ENCODE results near the gene KCNMB4.
"Not testable (repeated sequence)": the region's sequence is repeated elsewhere in the genome, so short reads cannot be mapped to it uniquely, and the experiment has no call there.

The KCNMB4 gene

DNA sequence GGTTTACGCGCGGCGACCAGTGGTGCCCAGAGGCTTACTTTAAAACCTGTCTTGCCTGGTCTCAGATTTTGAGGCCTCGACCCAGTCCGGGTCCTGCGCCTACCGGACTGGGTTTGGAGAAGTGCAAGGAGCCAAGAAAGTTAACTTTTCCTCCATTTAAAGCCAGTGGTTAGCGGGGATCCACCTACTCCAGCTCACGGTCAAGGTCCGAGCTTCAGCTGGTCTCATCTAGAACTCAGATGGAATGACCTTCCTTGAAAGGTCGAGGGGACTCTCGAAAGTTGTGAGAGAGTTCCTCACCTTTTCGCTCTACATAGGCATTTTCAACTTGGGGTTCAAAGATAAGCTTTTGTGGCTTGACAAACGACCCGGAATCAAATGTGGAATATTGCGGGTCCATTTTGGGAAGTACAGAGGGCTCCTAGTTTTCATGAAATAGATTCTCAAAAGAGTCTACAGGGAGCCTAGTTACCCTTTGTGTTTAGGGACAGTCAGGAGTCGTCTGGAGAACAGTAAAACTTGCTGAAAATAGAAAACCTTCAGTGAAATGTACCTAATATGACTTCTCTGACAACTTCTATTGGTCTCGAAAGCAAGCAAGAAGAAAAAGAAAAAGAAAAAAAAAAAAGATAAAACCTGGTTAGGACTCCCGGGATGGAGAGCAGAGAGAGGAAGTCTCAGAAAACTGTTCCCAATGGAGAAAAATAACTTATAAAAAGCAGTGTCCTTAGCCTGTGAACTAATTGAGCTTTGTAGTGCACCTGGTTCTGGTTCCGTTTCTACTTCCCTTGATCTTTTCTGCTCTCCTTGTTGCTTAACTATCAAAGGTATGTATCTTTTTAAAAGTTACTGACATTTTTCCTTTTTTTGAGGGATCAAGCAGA is 1.4 kb downstream of the KCNMB4 start:
- no peak overlapping the region for H3K27ac ChIP-seq (ENCODE audit: low read length)
- DNase-seq (ENCODE audit: low read depth, low spot score): no peak
- H3K27me3 ChIP-seq (ENCODE audit: control insufficient read depth, insufficient read depth, low read length): no peaks in the 10 kb centered on the region
- WGBS (ENCODE audit: insufficient coverage, insufficient read length): no CpG with 5 or more reads among the region's 21 CpGs
- H3K4me3 ChIP-seq (ENCODE audit: low read length): peak overlapping the region; percentile 61
- H3K4me1 ChIP-seq (ENCODE audit: control insufficient read depth, insufficient read depth, low read length): no peaks in the 10 kb centered on the region
- H3K36me3 ChIP-seq (ENCODE audit: control insufficient read depth, insufficient read depth, low read length): no peaks in the 10 kb centered on the region; the same call in 1 of the 2 replicates
- H3K9me3 ChIP-seq (ENCODE audit: control insufficient read depth, insufficient read depth, low read length): no peaks in the 10 kb centered on the region

DNA sequence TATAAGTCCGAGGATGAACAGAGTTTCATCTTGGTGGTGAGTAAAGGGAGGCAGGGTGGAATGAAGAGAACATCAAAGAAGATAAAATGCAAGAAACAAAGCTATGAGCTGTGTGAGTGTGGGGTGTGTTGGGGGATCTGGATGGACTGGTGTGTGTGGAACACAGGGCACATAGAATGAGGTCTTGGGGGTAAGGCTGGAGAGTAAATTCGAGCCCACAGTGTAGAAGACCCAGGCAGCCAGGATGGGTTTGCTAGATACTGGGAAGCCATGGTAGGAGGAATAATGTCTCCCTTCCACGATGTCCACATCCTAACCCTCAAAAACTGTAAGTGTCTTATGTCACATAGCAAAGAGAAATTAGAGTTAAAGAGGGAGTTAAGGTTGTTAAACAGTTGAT is 6.8 kb downstream of the KCNMB4 start:
- Histone ChIP-seq H3K27ac (ENCODE audit: low read length) (no peak overlapping the region), H3K4me3 (ENCODE audit: low read length) (no peak overlapping the region), H3K27me3 (ENCODE audit: control insufficient read depth, insufficient read depth, low read length) (no peaks in the 10 kb centered on the region), H3K4me1 (ENCODE audit: control insufficient read depth, insufficient read depth, low read length) (no peaks in the 10 kb centered on the region), H3K9me3 (ENCODE audit: control insufficient read depth, insufficient read depth, low read length) (no peaks in the 10 kb centered on the region), H3K36me3 (ENCODE audit: control insufficient read depth, insufficient read depth, low read length) (no peaks in the 10 kb centered on the region; the same call in 1 of the 2 replicates)
- no CpG with 5 or more reads among the region's 3 CpGs for WGBS (ENCODE audit: insufficient coverage, insufficient read length)
- no peak for DNase-seq (ENCODE audit: low read depth, low spot score)

DNA sequence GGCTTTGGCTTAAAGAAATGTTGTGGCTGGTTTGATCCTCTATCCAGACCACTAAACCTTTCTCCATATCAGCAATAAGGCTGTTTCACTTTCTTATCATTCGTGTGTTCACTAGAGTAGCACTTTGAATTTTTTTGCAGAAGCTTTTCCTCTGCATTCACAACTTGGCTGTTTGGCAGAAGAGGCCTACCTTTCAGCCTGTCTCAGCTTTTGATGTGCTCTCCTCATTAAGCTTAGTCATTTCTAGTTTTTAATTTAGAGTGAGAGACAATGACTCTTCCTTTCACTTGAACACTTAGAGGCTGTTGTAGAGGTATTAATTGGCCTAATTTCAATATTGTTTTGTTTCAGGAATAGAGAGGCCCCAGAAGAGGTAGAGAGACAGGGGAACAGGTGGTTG is 13.8 kb downstream of the KCNMB4 start:
- Histone ChIP-seq H3K27ac (ENCODE audit: low read length) (no peak overlapping the region), H3K9me3 (ENCODE audit: control insufficient read depth, insufficient read depth, low read length) (no peaks in the 10 kb centered on the region), H3K27me3 (ENCODE audit: control insufficient read depth, insufficient read depth, low read length) (no peaks in the 10 kb centered on the region), H3K36me3 (ENCODE audit: control insufficient read depth, insufficient read depth, low read length) (no peaks in the 10 kb centered on the region), H3K4me1 (ENCODE audit: control insufficient read depth, insufficient read depth, low read length) (no peaks in the 10 kb centered on the region), H3K4me3 (ENCODE audit: low read length) (no peak overlapping the region)
- WGBS (ENCODE audit: insufficient coverage, insufficient read length): no CpG with 5 or more reads among the region's 1 CpG
- no peak for DNase-seq (ENCODE audit: low read depth, low spot score)

DNA sequence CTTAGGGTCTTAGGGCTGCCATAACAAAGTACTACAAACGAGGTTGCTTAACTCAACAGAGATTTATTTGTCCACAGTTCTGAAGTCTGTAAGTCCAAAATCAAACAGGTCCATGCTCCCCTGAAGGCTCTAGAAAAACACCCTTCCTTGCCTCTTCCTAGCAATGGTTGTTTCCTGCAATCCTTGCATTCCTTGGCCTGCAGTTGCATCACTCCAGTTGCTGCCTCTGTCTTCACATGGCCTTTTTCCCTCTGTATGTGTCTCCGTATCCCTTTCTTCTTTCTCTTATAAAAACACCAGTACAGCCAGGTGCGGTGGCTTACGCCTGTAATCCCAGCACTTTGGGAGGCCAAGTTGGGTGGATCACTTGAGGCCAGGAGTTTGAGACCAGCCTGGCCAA is 17.4 kb downstream of the KCNMB4 start:
- DNase-seq (ENCODE audit: low read depth, low spot score): no peak
- Histone ChIP-seq H3K9me3 (ENCODE audit: control insufficient read depth, insufficient read depth, low read length) (no peaks in the 10 kb centered on the region), H3K4me3 (ENCODE audit: low read length) (no peak overlapping the region), H3K27ac (ENCODE audit: low read length) (no peak overlapping the region), H3K27me3 (ENCODE audit: control insufficient read depth, insufficient read depth, low read length) (no peaks in the 10 kb centered on the region), H3K36me3 (ENCODE audit: control insufficient read depth, insufficient read depth, low read length) (no peaks in the 10 kb centered on the region), H3K4me1 (ENCODE audit: control insufficient read depth, insufficient read depth, low read length) (no peaks in the 10 kb centered on the region)
- no CpG with 5 or more reads among the region's 4 CpGs for WGBS (ENCODE audit: insufficient coverage, insufficient read length)

DNA sequence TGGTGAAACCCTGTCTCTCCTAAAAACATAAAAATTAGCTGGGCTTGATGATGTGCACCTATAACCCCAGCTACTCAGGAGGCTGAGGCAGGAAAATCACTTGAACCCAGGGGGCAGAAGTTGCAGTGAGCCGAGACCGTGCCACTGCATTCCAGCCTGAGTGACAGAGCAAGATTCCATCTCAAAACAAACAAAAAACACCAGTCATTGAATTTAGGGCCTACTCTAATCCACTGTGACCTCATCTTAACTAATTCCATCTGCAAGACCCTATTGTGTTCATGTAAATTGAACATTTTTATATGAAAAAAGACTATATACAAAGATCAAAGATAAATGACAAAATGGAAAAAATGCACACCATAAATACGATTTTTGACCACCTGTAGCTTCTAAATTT is 17.8 kb downstream of the KCNMB4 start:
- no peaks in the 10 kb centered on the region for H3K27me3 ChIP-seq (ENCODE audit: control insufficient read depth, insufficient read depth, low read length)
- H3K36me3 ChIP-seq (ENCODE audit: control insufficient read depth, insufficient read depth, low read length): no peaks in the 10 kb centered on the region
- no peak overlapping the region for H3K27ac ChIP-seq (ENCODE audit: low read length)
- DNase-seq (ENCODE audit: low read depth, low spot score): no peak
- H3K4me3 ChIP-seq (ENCODE audit: low read length): no peak overlapping the region
- no peaks in the 10 kb centered on the region for H3K9me3 ChIP-seq (ENCODE audit: control insufficient read depth, insufficient read depth, low read length)
- H3K4me1 ChIP-seq (ENCODE audit: control insufficient read depth, insufficient read depth, low read length): no peaks in the 10 kb centered on the region
- WGBS (ENCODE audit: insufficient coverage, insufficient read length): no CpG with 5 or more reads among the region's 3 CpGs

DNA sequence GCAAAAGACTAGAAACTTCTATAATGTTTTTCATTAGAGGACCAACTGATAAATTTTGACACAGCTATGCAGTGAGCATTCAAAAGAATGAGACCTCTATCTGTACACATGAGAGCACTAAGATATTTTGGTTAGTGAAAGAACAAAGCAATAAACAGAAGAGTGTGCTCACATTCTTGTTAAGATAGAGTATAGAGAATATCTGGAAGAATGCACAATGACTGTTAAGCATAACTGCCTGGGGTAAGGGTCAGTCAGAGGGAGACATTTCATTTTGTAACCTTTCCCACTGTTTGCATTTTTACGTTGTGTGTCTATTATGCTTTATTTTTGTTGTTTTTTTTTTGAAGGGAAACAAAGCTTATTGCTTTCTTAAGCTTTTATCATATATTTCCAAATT is 20.7 kb downstream of the KCNMB4 start:
- H3K9me3 ChIP-seq (ENCODE audit: control insufficient read depth, insufficient read depth, low read length): no peaks in the 10 kb centered on the region
- no CpG with 5 or more reads among the region's 1 CpG for WGBS (ENCODE audit: insufficient coverage, insufficient read length)
- H3K4me3 ChIP-seq (ENCODE audit: low read length): no peak overlapping the region
- no peak overlapping the region for H3K27ac ChIP-seq (ENCODE audit: low read length)
- no peak for DNase-seq (ENCODE audit: low read depth, low spot score)
- no peaks in the 10 kb centered on the region for H3K36me3 ChIP-seq (ENCODE audit: control insufficient read depth, insufficient read depth, low read length)
- no peaks in the 10 kb centered on the region for H3K4me1 ChIP-seq (ENCODE audit: control insufficient read depth, insufficient read depth, low read length)
- no peaks in the 10 kb centered on the region for H3K27me3 ChIP-seq (ENCODE audit: control insufficient read depth, insufficient read depth, low read length)

DNA sequence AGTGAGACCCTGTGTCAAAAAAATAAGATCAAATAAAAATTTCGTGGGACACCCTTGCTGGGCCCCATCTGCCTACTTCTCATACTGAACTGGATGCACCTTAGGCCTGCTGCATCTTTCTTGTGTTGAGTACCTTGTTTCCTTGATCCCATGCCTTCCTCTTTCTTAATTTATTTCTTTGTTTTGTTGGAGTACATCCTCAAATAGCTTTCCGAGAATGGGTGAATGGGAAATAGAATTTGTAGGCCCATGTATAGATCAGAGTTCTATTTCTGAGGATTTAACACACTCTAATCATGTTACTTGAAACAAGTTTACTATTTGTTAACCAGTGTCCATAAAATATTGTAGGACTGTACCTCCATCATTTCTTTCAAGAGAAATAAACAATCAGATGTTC is 23.6 kb downstream of the KCNMB4 start:
- Histone ChIP-seq H3K4me1 (ENCODE audit: control insufficient read depth, insufficient read depth, low read length) (no peaks in the 10 kb centered on the region), H3K27me3 (ENCODE audit: control insufficient read depth, insufficient read depth, low read length) (no peaks in the 10 kb centered on the region), H3K4me3 (ENCODE audit: low read length) (no peak overlapping the region), H3K36me3 (ENCODE audit: control insufficient read depth, insufficient read depth, low read length) (no peaks in the 10 kb centered on the region), H3K9me3 (ENCODE audit: control insufficient read depth, insufficient read depth, low read length) (no peaks in the 10 kb centered on the region), H3K27ac (ENCODE audit: low read length) (no peak overlapping the region)
- no CpG with 5 or more reads among the region's 2 CpGs for WGBS (ENCODE audit: insufficient coverage, insufficient read length)
- no peak for DNase-seq (ENCODE audit: low read depth, low spot score)

DNA sequence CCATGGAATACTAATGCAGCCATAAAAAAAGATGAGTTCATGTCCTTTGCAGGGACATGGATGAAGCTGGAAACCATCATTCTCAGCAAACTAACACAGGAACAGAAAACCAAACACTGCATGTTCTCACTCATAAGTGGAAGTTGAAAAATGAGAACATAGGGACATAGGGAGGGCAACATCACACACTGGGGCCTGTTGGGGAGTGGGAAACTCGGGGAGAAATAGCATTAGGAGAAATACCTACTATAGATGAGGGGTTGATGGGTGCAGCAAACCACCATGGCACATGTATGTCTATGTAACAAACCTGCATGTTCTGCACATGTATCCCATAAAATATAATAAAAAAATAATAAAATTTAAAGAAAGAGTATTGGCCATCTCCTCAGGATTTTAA is 26.5 kb downstream of the KCNMB4 start:
- DNase-seq (ENCODE audit: low read depth, low spot score); H3K27ac ChIP-seq (ENCODE audit: low read length); H3K27me3 ChIP-seq (ENCODE audit: control insufficient read depth, insufficient read depth, low read length); H3K36me3 ChIP-seq (ENCODE audit: control insufficient read depth, insufficient read depth, low read length); H3K4me3 ChIP-seq (ENCODE audit: low read length); H3K4me1 ChIP-seq (ENCODE audit: control insufficient read depth, insufficient read depth, low read length); H3K9me3 ChIP-seq (ENCODE audit: control insufficient read depth, insufficient read depth, low read length): not testable (repeated sequence)
- no CpG with 5 or more reads among the region's 1 CpG for WGBS (ENCODE audit: insufficient coverage, insufficient read length)

DNA sequence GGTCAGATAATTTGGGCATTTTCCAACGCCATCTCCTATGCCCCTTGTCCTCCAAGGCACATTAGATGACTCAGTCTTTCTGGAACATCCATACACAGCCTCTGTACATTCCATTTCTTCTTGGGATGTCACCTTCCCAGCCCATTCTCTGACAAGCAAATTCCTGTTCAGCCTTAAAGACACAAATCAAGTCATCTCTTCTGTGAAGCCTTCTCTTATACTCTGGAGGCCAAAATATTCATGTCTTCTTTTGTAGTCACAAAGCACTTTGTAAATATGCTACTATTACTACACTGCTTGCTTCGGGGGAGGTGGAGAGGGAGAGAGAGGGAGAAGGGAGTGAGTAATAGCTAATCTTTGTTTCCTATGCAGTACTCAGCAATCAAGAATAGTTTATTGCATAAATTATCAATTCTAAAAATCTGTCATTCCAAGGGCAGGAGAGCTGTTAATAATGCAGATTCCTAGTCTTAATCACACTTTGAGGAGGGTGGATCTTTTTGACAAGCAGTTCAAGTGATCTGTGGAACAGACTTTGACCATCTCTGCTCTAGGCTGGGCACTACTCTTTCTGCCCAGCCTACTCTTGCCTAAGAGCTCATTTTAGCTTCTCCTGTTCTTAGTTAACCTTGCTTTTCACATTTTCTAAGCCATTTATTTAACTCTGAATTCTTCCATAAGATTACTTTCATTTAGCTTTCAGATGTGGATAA is 27.9 kb downstream of the KCNMB4 start:
- H3K4me3 ChIP-seq (ENCODE audit: low read length): no peak overlapping the region
- no peaks in the 10 kb centered on the region for H3K36me3 ChIP-seq (ENCODE audit: control insufficient read depth, insufficient read depth, low read length)
- no peaks in the 10 kb centered on the region for H3K27me3 ChIP-seq (ENCODE audit: control insufficient read depth, insufficient read depth, low read length)
- WGBS (ENCODE audit: insufficient coverage, insufficient read length): no CpG with 5 or more reads among the region's 2 CpGs
- no peak overlapping the region for H3K27ac ChIP-seq (ENCODE audit: low read length)
- DNase-seq (ENCODE audit: low read depth, low spot score): no peak
- no peaks in the 10 kb centered on the region for H3K9me3 ChIP-seq (ENCODE audit: control insufficient read depth, insufficient read depth, low read length)
- no peaks in the 10 kb centered on the region for H3K4me1 ChIP-seq (ENCODE audit: control insufficient read depth, insufficient read depth, low read length)

DNA sequence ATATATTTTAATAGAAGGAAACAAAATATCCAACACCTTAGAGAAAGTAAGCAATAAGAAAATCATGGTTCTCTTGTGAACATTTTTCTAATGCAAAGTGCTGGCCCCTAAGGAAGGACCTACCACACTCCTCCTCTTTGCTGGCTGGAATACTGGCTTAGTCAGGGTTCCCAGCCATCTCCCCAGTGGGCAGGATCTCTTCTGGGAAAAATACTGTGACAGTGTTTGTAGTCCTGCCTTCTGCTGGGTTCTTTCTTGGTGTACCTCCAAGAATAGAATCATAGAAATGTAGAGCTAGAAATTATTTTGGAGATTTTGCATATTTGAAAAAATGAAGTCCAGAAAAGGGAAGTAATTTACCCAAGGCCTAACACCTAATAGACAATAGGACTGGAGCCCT is 31.9 kb downstream of the KCNMB4 start:
- H3K4me1 ChIP-seq (ENCODE audit: control insufficient read depth, insufficient read depth, low read length): no peaks in the 10 kb centered on the region
- DNase-seq (ENCODE audit: low read depth, low spot score): no peak

More for the DNA sequence above, 31.9 kb downstream of the KCNMB4 start:
- H3K36me3 ChIP-seq (ENCODE audit: control insufficient read depth, insufficient read depth, low read length): peaks cover 2% of the 10 kb centered on the region; the same call in 1 of the 2 replicates
- no peak overlapping the region for H3K27ac ChIP-seq (ENCODE audit: low read length)
- H3K9me3 ChIP-seq (ENCODE audit: control insufficient read depth, insufficient read depth, low read length): no peaks in the 10 kb centered on the region
- H3K27me3 ChIP-seq (ENCODE audit: control insufficient read depth, insufficient read depth, low read length): no peaks in the 10 kb centered on the region
- no peak overlapping the region for H3K4me3 ChIP-seq (ENCODE audit: low read length)
